ENCODE results near the gene RPTOR.

DNA sequence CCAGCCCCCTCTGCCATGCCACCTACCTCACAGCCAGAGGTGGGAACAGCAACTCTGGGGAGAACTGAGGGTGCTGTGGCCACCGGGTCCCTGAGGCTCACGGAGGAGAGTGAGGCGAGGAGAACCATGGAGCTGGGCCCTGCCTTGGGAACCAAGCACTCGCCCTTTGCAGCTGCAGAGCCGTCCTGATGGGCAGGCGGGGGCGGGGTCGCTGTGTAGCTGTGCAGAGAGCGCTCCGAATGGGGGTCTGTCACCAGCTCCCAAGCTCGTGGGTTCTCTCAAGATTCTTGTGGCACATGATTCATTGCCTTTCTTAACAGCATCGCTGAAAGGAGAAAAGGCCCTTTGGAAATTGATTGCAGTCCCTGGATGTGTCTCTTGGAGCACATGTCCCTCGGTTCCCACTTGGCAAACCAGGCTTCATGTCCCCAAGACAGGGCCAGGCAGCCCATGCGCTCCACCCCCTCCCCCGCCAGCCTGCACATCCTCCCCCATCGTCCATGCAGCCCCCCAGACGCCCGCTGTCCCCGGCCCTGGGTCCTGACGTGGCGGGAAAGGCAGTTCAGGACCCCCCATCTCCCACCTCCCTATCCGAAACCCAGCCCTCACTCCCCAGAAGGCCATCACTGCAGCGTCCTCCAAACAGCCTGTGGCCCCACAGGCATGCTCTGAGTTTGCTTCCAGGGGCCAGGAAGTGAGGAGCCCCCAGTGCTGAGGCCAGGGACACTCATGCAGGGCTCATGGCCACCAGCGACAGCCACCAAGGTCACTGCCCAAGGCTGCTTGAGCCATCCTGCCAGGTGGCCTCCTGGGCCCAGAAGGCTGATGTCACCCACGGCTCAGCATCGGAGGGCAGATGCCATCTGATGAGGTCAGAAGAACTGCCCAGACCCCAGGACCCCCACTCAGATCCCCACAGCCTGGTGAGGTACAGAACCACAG lies 426.4 kb downstream of the RPTOR start:
- TF ChIP-seq, protein P1, sequence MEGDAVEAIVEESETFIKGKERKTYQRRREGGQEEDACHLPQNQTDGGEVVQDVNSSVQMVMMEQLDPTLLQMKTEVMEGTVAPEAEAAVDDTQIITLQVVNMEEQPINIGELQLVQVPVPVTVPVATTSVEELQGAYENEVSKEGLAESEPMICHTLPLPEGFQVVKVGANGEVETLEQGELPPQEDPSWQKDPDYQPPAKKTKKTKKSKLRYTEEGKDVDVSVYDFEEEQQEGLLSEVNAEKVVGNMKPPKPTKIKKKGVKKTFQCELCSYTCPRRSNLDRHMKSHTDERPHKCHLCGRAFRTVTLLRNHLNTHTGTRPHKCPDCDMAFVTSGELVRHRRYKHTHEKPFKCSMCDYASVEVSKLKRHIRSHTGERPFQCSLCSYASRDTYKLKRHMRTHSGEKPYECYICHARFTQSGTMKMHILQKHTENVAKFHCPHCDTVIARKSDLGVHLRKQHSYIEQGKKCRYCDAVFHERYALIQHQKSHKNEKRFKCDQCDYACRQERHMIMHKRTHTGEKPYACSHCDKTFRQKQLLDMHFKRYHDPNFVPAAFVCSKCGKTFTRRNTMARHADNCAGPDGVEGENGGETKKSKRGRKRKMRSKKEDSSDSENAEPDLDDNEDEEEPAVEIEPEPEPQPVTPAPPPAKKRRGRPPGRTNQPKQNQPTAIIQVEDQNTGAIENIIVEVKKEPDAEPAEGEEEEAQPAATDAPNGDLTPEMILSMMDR (IDR thresholded peaks at IDR 0.05; ENCODE audit: low read depth, low read length), result no peak; the same call in 1 of the 2 replicates
- TF ChIP-seq EZH2phosphoT487 (IDR thresholded peaks at IDR 0.05; ENCODE audit: low read depth), result no peak
